ENCODE results near the gene EGFR.

DNA sequence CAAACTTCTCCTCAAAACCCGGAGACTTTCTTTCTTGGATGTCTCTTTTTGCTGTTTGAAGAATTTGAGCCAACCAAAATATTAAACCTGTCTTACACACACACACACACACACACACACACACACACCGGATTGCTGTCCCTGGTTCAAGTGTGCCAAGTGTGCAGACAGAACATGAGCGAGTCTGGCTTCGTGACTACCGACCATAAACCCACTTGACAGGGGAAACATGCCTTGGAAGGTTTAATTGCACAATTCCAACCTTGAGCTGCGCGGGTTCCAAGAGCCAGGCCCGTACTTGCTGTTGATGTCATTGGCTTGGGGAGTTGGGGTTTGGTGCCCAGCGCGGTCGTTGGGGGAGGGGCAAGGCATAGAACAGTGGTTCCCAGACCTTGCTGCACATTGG, 1.7 kb downstream of the EGFR start:
- TF ChIP-seq NPAS2 (CRISPR knock-in tag; IDR thresholded peaks at IDR 0.05; ENCODE audit: borderline replicate concordance) (no peak), POLR2A (IDR thresholded peaks at IDR 0.05; ENCODE audit: low read length) (no peak), CTCF (IDR thresholded peaks at IDR 0.05) (no peak), EP300 (IDR thresholded peaks at IDR 0.05) (no peak), USF2 (IDR thresholded peaks at IDR 0.05) (no peak), CEBPB (IDR thresholded peaks at IDR 0.05) (peak; percentile 48 to 84; a peak in 3 of 4 replicates), RFX5 (IDR thresholded peaks at IDR 0.05) (no peak), CBX8 (IDR thresholded peaks at IDR 0.05) (no peak), CBX2 (IDR thresholded peaks at IDR 0.05; ENCODE audit: borderline replicate concordance, low read depth) (no peak), BCL3 (IDR thresholded peaks at IDR 0.05) (no peak)
- TF ChIP-seq, protein P1, sequence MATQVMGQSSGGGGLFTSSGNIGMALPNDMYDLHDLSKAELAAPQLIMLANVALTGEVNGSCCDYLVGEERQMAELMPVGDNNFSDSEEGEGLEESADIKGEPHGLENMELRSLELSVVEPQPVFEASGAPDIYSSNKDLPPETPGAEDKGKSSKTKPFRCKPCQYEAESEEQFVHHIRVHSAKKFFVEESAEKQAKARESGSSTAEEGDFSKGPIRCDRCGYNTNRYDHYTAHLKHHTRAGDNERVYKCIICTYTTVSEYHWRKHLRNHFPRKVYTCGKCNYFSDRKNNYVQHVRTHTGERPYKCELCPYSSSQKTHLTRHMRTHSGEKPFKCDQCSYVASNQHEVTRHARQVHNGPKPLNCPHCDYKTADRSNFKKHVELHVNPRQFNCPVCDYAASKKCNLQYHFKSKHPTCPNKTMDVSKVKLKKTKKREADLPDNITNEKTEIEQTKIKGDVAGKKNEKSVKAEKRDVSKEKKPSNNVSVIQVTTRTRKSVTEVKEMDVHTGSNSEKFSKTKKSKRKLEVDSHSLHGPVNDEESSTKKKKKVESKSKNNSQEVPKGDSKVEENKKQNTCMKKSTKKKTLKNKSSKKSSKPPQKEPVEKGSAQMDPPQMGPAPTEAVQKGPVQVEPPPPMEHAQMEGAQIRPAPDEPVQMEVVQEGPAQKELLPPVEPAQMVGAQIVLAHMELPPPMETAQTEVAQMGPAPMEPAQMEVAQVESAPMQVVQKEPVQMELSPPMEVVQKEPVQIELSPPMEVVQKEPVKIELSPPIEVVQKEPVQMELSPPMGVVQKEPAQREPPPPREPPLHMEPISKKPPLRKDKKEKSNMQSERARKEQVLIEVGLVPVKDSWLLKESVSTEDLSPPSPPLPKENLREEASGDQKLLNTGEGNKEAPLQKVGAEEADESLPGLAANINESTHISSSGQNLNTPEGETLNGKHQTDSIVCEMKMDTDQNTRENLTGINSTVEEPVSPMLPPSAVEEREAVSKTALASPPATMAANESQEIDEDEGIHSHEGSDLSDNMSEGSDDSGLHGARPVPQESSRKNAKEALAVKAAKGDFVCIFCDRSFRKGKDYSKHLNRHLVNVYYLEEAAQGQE (IDR thresholded peaks at IDR 0.05): no peak

Measured in A549 (cell line).